Left cardiac atrium (tissue), 4 donors: ENCODE data around the gene NCAM1. TPM values are rescaled to one million over a fixed set of nuclear protein-coding genes. Genes with fewer than 3 reads are reported as not detected.
A peak's percentile ranks its signal among the peaks of the same experiment; 100 is the strongest.
"Not testable (repeated sequence)": the region's sequence is repeated elsewhere in the genome, so short reads cannot be mapped to it uniquely, and the experiment has no call there.

Experiments
- ATAC-seq, 2 donors: fragments of 200-7000 bp; cut with Tn5 transposase; one replicate each; pipeline ENCODE4 v1.9.1; 2020; ENCODE audit warnings: mild to moderate bottlenecking in 2 of 2, moderate library complexity in 2 of 2
- DNase-seq: peaks from one replicate; pipeline ENCODE4 v3.0.0-alpha.2; 2020
- intact Hi-C, 2 donors: fragments of 100-400 bp; cut with DNase I; formaldehyde crosslinking; loops; one replicate each; pipeline versions ENCODE4 v1.14.1 to v1.15.1; 2022 to 2023
- long read RNA-seq: library from polyadenylated mRNA; unstranded; transcript quantifications from one replicate; pipeline ENCODE4 v2.0.0, GENCODE V29; 2021
- total RNA-seq, 2 donors: library from RNA; stranded (reverse); fragmentation: NEBNext Ultra II Directional; extraction: Animal tissue kit (Norgen Biotek cat#: 25700); gene quantifications; one replicate each; pipeline ENCODE4 v1.2.1, GENCODE V29; 2021
- donor health status: DM: no; HTN: yes; CAD: no.
- donor health status: DM: no; HTN: yes; CAD: no; lungs with severe emphysema.
- donor health status: DM: yes; HTN: yes; CAD: no.
- donor health status: Dilated cardiomyopathy.

NCAM1 gene
- total RNA-seq: 100 to 1,000 TPM; 147 to 150 TPM
- long read RNA-seq, partial matches to known transcripts: 22 of 36 reads
- long read RNA-seq, other reads (novel, unspliced or antisense): 13 of 36 reads

GRCh38 chr11:112961146-112961668 lies at the start of gene NCAM1:
NCAM1 (plus strand) TSS chr11:112961420.
- intact Hi-C loops: loop anchor here in 1 of 2 donors (2.0 to 5.0 kb wide), 2 partner anchors 124 to 374 kb away; no protein-coding TSS in a partner anchor
- DNase-seq: peak; percentile 79
- peak; percentile 67 to 72 for ATAC-seq

DNA sequence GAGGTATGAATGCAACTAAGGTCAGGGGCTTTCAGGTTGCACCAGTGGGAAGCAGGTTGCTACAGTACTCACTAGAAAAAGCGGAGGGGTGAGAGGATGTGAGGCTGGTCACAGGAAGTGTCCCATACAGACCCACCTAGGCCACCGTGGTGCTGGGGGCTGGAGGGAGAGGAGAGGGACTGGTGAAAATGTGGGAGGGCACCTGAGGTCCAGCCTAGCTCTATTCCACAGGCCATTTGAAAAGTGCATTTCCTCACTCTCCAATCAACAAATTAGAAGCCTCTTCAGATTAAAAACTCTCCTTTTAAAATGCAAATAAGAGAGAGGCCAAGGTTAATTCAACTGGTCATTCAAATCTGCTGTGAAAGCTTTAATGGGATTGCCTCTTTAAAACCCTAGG lies 38.6 kb upstream of the NCAM1 start:
- ATAC-seq: no peak
- no peak for DNase-seq
- intact Hi-C loops: no loop called here

DNA sequence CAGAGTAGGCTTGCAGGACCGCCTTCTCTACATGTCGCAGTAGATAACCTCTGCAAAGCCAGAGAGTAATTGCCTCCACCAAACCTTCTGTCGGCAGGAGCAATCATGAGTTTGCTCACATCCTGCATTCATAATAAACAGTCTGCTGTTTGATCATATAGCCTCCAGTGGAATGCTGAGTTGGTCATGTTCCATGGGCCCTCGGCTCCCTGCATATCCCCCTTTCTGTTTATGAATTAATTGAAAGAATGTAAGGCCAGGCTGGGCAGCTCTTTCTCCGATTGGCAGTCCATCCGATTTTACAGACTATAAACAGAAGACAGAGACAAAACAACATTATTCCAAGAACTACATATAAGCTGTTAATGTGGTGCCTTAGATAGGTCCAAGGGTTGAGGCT lies 36.4 kb upstream of the NCAM1 start:
- intact Hi-C loops, DNase-seq, ATAC-seq: not testable (repeated sequence)

DNA sequence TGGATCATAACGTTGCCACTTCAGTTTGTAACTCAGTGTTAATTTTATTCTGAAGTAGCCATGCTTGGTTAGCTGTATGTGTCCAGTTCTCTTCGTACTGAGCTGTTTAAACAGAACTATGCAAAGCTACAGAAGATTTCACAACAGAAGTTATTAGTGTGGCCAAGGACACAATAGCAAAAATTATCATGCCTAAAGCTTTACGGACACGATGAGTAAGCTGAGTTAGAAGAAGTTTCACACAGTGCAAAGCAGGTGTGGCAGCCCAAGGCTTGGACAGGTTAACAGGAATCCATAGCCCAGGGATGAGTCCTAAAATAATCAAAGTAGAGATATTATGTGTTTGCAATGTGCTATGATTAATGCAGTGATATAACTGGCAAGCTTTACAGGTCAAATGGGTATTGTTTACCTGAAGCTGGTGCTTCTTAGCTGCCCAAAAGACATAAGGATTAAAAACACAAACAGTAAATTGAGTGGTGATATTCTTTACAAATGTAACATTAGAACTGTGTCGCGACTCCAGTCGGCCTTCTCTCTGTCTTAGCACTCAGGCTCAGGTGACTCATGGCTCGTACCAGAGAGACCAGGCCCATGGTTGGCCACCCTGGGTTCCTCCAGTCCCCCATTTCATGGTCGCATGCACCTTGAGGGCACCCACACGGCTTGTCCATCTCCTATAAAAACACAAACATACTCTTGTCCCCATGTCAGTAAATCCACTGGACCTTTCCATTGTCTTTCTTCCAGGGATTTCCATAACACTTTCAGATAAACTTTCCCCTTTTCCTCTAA lies 35.5 kb upstream of the NCAM1 start:
- DNase-seq (no peak), ATAC-seq (no peak)
- intact Hi-C loops: no loop called here

DNA sequence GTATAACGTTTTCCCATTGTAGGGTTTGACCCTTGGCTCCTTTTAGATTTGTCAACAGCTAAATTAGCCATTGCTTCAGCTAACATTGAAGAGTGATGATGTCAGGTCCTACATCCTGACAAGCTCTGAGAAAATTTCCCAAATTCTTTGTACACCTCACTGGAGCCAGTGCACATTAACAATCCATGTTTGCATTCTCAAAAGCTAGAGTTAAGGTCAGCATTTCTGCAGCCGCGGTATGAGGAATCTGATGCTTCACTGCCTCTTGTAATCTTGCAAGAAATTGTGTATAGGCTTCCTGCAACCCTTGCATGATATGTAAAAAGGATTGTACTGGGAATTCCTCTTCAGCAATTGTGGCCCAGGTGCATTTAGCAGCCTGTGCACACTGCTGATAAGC lies 33.1 kb upstream of the NCAM1 start:
- no peak for DNase-seq
- no peak for ATAC-seq
- intact Hi-C loops: no loop called here

DNA sequence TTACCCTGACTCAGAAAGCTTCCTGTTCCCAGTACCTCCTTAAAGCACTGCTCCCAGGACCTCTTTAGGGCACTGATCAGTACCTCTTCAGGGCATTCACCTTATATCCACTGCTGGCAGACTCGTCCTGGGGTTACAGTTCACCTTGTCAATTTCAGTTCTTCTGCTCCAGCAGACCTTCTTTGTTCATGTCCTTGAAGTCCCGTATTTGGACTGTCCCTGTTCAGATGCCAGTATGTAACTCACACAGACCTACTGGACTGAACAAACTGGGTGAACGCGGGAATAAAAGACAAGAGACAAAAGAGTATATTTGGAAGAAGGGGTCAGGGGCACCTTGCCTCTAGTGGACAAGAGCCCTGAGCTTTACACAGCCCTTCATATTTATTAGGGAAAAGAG lies 31.8 kb upstream of the NCAM1 start:
- intact Hi-C loops: no loop called here
- DNase-seq: no peak
- no peak for ATAC-seq

DNA sequence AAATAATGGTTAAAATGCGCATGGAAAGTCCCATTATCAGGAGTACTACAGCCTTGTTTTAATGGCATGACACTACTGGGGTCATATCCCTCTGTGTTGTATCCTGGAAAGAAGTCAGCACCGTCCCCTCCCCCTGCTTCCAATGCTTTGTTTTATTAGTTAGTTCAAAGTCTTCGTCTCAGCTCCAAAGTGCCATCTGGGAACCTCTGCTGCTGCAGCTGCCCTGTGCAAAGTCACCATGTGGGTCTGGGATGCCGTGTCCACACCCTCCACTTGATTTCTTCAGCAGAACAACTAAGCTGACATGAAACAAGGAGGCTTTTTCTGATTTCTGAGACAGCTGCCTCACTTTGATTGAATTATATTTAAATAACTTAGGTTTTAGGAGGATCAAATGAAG lies 29.5 kb upstream of the NCAM1 start:
- no peak for ATAC-seq
- intact Hi-C loops: no loop called here
- no peak for DNase-seq

- DNase-seq (no peak), ATAC-seq (no peak)
- intact Hi-C loops: no loop called here
Measured at GRCh38 chr11:112932593-112932992, 28.6 kb upstream of the NCAM1 start.

GRCh38 chr11:112933970-112934369 lies 27.2 kb upstream of the NCAM1 start:
- ATAC-seq (no peak), DNase-seq (no peak)
- intact Hi-C loops: no loop called here

DNA sequence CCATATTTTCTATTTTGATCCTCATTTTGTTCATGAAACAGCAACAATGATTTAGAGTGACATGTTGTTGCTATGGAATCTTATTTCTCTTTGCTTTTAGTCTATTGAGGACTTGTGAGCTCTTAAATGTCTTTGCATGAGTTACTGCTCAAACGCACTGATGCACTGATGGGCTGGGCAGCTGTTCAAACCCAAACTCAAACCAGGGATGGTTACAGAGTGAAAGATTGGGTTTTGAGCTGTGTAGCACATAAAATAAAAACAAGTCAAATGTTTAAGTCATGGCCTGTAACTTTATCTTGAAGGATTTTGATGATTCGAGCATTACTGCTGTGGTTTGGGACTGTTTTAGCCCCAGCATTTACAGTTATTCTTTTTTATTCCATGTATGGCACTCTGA lies 20.1 kb upstream of the NCAM1 start:
- no peak for ATAC-seq
- DNase-seq: no peak
- intact Hi-C loops: loop anchor here in 1 of 2 donors (10.0 kb wide), 1 partner anchor 156 kb away; no protein-coding TSS in a partner anchor

GRCh38 chr11:112942966-112943643 lies 18.1 kb upstream of the NCAM1 start:
- intact Hi-C loops: loop anchor here in 1 of 2 donors (10.0 kb wide), 1 partner anchor 158 kb away; no protein-coding TSS in a partner anchor
- DNase-seq (no peak), ATAC-seq (peak; percentile 82 to 87)

DNA sequence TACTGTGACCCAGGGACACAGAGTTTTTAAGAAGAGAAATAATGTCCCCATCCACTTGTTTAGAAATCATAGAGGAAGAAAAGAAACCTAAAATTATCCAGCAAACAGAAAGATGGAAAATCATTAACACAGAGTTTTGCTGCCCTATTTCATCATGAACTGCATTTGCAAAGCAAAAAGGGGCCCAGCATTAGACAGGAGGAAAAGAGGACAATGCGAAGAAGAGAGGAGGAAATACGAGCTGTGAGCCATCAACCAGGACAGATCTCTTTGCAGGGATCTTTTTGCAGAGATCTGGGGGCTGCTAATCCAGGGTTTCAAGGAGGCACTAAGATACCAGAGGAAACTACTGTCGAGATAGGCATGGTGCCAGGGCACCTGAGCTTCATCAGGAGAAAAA lies 14.4 kb upstream of the NCAM1 start:
- intact Hi-C loops: loop anchor here in 1 of 2 donors (10.0 kb wide), 1 partner anchor 162 kb away; no protein-coding TSS in a partner anchor
- DNase-seq (no peak), ATAC-seq (no peak)

DNA sequence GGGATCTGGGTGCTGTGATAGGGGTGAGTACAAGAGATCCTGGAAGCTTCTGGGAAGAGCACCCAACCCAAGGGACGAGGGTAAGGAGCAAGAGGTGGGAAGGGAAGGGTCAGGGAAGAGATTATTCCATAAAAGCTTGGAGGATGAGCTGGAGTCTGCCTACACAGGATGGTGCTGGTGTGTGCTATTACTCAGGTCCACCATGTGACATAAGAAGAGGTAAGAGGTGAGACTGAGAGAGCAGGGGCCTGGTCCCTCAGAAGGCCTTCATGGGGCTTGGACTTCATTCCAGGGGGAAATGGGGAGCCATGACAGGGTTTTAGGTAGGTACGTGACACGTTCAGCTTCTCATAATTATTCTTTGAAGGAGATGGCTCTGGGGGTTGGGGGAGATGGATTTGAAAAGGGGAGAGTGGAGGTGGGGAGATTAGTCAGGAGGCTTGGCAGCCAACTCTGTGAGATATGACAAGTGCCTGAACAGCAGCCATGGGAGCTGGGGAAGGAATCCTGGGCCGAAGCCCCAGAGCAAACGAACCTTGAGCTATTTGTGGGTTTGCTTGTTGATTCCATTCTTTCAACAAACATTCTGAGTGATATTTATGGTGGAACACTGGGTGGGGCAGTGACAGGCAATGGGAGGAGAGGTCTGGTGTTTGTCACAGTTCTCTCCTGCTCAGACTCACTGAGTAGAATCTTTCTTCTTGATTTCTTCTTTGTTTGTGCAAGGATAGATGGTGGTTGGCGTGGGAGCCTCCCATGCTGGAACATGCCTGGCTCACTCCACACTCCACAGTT lies 11.2 kb upstream of the NCAM1 start:
- ATAC-seq (peak; percentile 90 to 92), DNase-seq (peak; percentile 23)
- intact Hi-C loops: loop anchor here (10.0 kb wide), 3 partner anchors 105 to 295 kb away; no protein-coding TSS in a partner anchor

DNA sequence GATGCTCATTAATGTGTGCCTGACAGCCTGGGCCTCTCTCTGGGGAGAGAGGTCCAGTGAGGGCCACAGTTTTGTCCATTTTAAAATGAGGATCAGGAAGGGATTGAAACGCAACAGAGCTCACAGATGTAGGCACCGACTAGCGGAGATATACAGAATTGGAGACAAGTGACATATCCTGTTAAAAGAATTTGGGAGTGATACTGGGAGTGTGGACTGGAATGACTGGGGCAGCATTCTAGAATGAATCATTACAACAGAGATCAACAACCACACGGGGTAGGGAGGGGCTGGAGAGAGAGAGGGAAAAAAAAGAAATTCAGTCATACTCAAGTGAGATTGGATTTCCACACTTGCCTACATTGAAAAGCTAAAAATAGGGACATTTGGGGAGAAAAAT lies 2.5 kb upstream of the NCAM1 start:
- intact Hi-C loops: loop anchor here (10.0 kb wide), 2 partner anchors 114 to 304 kb away; no protein-coding TSS in a partner anchor
- DNase-seq: no peak
- ATAC-seq: peak in 1 of 2 donors; percentile 40

DNA sequence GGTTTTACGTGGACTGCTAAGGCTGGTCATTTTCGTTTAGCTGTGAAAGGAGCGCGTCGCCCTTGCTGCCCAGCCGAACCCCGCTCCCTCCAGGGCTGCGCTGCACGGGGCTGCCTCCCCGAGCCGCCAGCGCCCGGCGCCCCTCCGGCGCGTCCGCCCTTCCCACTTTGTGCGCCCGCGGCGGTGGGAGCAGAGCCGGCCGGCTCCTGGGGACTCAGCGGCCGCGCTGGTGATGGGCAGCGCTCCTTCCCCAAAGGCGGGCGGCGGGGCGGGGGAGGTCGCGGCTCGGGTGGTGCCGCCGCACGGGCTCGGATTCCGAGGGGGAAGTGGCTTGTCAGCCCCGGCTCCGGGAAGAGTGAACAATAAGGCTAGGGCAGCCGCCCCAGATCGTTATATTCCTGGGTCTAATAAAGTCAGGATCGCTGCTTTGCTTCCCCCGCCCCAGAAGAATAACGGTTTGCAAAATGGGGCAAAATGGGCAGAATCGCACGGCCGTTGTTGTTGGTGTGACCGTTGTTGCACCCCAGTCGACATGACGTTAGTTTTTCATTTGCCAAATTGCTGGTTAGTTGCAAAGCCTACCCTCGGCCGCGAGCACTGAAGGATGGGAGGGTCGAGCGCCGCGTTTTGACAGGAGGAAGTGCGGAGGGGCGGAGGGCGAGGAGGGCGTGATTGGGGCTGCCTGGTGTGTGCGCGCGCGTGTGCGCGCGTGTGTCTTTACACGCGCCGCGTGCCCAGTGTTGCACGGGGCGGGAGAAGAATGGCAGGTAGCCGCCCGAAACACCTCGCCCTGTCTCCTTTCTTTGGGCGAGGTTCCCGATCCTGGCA lies 745 bp downstream of the NCAM1 start:
- peak; percentile 23 for DNase-seq
- intact Hi-C loops: loop anchor here in 1 of 2 donors (2.0 to 5.0 kb wide), 3 partner anchors 125 to 375 kb away; no protein-coding TSS in a partner anchor
- ATAC-seq: peak; percentile 38 to 48

DNA sequence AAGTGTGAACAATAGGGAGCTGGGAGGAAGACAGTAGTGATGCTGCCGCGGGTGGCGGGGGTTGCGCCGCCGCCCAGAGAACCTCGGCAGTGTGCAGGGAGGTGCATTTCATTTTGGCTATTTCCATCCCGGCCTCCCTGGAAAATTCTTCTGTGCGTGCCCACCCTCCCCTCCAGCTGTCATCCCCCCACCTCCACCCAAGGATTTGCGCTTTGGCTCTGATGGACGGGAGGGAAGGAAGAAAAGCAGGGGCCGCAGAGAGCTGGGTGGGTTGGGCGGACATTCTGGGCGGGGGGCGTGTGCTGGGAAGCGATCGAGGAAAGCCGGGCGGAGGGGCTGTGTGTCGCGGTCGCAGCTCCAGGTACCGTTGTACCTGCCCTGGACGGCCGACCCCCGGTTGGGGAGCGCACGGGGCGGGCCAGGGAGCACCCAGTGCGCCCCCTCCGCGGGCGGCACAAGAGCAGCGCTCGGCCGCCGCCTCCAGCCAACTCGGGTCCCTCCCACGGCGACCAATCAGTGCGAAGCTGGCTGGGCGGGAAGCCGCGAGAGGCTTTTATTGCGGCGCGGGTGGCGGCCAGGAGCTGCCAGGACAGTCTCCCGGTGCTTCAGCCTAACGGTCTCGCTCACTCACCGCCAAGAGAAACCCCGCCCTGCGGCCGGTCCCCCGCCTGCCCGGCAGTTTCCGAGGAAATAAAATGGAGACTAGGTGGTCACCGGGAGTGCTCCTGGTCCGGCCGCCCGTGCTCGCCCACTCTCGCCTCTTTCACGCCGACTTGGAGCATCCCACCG lies 1.6 kb downstream of the NCAM1 start:
- intact Hi-C loops: loop anchor here in 1 of 2 donors (2.0 to 5.0 kb wide), 2 partner anchors 152 to 375 kb away; no protein-coding TSS in a partner anchor
- ATAC-seq: peak; percentile 82 to 85

GRCh38 chr11:112963368-112963955 lies 2.2 kb downstream of the NCAM1 start:
- ATAC-seq (peak; percentile 12 to 21), DNase-seq (no peak)
- intact Hi-C loops: loop anchor here in 1 of 2 donors (2.0 to 5.0 kb wide), 2 partner anchors 151 to 376 kb away; no protein-coding TSS in a partner anchor

More for the DNA sequence above, 1.6 kb downstream of the NCAM1 start:
- DNase-seq: peak; percentile 73
